HG03342 (cell line): ENCODE data around the gene ATP6V1G2.
"Not testable (repeated sequence)": the region's sequence is repeated elsewhere in the genome, so short reads cannot be mapped to it uniquely, and the experiment has no call there.

Experiments used
- ATAC-seq: cut with Tn5 transposase; IDR thresholded peaks from one replicate; pipeline ENCODE4 v1.9.1; 2021; ENCODE audit warnings: mild to moderate bottlenecking, moderate library complexity; ENCODE audit not compliant: unreplicated experiment

Gene ATP6V1G2

DNA sequence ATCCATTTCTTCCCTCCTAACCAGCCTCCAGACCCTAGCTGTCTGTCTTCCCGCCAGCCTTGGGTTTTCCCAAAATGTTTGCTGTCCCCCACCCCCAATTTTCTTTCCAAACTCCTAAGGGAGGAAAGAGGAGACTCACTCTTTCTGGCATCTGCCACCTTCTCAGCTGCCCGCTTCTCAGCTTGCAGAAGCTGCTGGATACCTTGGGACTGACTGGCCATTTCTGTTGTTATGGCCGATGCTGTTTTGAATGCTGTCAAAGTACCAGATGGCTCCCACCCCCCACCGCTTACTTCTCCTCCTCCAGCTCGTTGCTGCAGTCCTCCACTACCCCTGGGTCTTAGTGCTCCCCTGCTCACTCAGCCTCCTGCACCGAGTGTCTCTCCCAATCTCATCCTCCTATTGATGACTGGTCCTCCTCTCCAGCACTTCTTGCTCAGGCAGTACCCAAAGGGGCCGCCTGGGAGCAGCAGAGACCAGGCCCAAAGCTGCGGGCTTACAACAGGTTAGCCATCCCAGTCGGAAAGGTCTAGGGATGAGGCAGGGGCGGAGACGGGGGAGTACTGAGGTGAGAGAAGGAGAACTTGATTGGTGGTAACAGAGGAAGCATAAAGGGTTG is at the start of gene ATP6V1G2:
Gene ATP6V1G2 (minus strand): TSS at position 270 of the 619 bp plus-strand sequence. CDS start 49 bp downstream, at position 221.
- peak; percentile 47 for ATAC-seq

DNA sequence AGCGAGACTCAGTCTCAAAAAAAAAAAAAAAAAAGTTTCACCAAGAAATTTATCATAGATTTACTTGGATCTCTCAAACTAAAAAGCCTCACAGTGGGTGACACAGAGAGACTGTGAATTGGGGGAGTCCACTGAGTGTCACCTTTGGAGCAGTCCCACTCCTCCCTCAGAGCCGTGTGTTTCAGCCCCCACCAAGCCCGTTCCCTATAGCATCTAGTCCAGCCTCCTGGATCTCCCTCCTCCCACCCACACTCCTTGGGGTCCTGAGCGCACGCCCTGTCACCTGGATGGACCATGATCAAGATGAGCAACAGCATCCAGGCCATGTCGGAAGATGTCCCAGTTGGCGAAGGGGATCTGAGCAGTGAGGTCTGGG is 46.0 kb upstream of the ATP6V1G2 start:
- no peak for ATAC-seq

DNA sequence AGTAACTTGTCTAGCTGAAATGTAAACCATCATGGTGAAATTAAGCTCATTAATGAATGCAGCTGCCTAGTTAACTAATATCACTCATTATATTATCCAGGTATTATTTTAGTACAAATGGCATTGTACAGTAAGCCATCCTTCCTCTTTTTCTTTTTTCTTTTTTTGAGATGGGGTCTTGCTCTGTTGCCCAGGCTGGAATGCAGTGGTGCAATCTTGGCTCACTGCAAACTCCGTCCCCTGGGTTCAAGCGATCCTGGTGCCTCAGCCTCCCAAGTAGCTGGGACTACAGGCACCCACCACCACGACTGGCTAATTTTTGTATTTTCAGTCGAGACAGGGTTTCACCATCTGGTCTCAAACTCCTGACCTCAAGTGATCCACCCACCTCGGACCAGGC is 44.3 kb upstream of the ATP6V1G2 start:
- not testable (repeated sequence) for ATAC-seq

DNA sequence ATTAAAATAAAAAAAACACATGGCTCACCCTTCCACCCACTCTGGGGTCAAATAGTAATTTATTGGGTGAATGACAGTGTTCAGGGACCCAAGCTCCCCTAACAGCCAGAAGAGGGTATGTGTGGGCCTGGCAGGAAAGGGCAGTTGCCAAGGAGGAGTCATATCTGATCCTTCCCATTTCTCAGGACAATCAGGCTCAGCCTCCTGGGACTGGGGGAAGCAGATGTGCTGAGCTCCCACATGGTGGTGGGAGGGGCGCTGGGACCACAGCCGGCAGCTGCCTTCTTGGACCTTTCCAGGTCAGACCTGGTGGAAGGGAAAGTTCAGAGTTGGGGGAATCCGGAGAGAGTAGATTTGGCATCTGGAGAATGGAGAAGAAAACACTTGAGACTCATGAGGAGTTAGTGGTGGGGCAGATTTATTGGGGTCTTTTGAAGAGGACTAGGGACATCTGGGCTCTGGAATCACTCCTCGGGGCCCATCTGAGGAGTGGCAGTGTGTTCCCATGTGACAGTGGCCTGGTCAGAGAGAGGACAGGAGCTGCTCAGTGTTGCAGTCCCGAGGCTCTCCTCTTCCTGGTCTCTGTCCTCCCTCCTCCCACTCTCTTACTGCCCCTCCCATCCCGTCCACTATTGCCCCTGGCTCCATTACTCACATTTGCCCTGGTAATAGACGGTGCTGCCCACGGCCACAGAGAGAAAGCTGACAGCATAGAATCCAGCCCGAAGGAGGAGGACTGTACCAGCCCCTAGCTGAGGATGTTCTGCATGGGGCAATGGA is 42.7 kb upstream of the ATP6V1G2 start:
- no peak for ATAC-seq

DNA sequence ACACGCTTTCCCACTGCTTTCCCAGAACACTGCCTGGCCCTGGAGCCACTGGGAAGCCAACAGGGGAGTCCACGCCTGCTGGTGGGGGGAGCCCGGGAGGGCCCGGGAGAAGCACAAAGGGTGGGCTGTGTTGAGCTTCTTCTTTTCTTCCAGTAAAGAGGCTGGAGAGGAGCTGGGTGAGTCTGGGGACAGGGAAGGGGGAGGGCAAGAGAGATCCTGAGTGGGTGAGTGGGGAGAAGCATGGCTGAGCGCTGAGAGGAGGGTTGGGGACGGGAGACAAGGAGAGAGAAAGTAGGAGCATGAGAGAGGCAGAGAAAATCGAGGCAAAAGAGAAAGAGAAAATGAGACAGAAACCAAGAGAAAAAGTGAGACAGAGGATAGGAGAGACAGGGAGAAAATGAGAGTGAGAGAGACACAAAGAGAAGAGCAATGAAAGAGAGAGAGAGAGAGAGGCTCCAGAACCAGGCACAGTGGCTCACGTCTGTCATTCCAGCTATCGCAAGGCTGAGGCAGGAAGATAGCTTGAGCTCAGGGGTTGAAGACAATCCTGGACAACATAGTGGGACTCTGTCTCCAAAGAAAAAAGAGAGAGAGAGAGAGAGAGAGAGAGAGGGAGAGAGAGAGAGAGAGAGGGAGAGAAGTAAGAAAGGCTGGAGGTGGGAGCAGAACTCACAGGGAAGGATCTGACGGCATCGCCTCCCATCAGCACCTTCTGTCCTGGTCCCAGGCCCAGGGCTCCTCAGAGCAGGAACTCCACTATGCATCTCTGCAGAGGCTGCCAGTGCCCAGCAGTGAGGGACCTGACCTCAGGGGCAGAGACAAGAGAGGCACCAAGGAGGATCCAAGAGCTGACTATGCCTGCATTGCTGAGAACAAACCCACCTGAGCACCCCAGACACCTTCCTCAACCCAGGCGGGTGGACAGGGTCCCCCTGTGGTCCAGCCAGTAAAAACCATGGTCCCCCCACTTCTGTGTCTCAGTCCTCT is 41.7 kb upstream of the ATP6V1G2 start:
- no peak for ATAC-seq

DNA sequence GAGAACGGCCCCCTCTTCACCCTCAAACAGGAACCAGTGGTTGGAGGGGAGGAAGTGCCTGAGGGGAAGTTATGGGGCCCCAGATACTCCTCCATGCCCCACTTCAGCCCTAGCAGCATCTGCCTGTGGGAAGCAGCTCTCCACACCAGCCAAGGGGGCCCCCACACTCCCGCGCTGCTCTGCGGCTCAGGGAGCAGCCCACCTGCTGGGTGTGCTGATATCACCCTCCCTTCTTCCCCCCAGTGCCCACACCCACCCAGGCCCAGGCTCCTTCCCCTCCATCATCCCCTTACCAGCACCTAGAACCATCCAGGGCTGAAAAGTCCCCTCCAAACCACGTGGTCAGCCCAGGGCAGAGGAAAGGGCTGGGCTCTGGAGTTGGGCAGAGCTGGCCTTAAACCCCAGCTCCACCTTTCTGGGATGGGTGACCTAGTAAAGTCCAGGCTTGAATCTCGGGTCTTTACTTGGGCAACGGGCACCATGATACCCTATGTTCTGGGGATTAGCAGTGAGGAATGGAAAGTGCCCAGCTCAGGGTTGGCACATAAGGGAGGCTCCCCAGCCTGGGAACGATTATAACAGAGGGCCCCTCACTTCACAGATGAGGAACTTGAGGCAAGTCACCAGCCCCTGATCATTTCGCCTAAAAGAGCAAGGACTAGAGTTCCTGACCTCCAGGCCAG is 40.3 kb upstream of the ATP6V1G2 start:
- no peak for ATAC-seq

DNA sequence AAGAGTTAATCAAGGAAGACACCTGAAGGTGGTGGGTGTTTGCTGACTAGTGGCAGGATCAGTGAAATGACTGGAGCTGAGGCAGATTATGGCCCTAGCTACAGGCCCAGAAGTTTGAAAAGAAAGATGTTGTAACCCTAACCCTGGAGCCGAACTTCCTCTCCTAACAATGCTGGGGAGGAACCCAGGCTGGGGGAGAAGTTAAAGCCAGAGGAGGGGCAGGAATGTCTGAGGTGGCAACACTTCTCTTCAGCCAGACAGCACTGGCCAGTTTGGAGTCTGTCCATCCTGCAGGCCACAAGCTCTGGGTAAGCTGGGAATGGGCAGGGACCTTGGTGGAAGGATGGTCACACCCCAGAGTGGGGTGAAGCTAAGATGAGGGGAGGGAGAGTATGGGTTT is 39.6 kb upstream of the ATP6V1G2 start, which contains the start of gene LST1:
Gene LST1 (plus strand): TSS at position 270 of the 400 bp plus-strand sequence. CDS start 1,023 bp downstream, outside the sequence.
- ATAC-seq = no peak

DNA sequence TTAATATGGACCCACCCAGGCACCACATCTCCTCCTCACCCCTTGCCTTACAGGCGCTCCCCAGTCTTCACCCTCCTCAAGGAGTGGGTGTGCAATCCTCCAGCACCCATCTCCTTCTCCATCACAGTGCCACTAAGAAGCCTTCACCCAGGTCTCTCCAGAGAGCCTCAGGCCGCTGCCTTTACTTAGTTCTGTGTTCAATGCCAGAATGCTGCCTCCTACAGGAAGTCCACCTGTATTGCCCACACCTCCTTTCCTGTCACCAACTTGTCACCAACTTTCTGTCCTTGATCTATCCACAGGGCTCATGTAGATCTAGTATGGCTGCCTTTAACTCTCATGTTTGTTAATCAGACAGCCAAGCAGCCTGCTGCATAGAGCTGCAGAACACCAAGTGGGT is 39.1 kb upstream of the ATP6V1G2 start:
- no peak for ATAC-seq

DNA sequence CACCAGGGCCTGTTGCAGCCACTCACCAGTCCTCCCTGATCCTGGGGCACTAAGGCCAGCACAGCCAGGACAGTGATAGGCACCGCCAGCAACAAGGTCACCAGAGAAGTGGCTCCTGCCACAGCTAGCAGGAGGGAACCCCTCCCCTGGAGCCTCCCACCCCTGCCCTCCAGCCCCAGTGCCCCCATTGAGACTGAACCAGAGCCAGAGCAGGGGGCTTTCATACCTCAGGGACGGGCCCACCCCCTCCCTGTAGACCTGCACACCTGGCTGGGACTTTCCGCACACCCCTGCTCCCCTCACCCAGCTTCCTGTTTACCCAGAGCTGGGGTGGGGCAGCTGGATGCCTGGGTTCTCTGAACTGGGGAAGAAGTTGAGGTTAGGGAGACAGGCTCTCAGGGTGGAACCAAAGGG is 35.8 kb upstream of the ATP6V1G2 start, which contains the start of gene LTB:
Gene LTB (minus strand): TSS at position 195 of the 414 bp plus-strand sequence. CDS start 7 bp downstream, at position 188.
- no peak for ATAC-seq

DNA sequence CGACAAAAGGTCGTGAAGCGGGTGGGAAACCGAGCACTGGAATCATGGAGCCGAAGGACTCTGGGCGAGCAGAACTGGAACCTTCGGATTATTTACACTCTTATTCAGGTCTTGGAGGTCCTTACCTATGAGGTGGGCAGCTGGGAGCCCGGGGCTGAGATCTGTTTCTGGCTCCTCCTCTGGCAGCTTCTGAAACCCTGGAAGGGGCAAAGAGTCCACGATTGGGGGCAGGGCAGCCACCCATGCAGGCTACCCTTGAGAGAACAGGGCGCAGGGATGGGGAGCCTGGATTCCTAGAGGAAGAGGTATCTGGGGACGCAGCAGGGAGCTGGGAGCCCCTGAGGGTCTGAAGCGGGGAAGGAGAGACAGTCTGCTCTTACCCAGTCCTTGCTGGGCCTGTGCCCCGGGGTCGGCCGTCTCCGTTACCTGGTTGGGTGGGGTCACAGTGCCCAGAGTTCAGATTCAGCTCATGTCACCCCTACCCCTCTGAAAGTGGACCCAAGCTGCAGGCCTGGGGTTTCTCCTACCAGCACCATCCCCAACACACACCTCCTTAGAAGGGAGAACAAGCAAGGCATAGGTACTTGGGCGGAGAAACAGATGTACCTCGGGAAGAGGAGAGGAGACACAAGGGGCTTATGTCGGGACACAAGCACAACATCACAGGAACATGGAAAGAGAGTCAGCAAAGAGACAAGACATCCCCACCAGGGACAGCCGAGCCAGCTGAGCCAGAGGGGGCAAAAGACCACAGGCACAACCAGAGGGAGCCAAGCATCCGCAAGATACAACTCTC is 35.2 kb upstream of the ATP6V1G2 start:
- ATAC-seq = no peak

DNA sequence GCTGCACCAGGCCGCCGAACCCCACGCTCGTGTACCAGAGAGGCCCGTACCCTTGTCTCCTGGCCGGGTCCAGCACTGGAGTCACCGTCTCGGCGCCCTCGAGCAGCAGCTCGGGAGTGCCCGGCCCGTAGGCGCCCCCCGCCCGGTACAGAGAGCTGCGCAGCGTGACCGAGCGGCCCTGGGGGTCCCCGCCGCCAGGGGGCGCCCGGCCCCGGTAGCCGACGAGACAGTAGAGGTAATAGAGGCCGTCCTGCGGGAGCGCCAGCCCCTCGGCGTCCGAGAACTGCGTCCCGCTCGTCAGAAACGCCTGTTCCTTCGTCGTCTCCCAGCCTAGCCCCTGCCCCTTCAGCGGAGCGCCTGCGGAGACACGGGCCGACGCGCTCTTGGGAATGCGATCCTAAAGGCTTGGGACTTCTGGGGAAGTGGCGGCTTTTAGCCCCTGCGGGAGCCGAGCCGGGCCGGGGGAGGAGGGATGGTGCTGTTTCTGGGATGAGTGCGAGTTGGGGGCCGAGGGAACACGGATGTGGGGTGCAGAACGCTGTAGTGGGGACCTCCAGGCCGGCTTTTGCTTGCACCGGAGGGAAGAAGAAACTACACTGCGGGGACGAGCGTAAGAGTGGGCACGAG is 34.5 kb upstream of the ATP6V1G2 start:
- ATAC-seq = peak; percentile 56

DNA sequence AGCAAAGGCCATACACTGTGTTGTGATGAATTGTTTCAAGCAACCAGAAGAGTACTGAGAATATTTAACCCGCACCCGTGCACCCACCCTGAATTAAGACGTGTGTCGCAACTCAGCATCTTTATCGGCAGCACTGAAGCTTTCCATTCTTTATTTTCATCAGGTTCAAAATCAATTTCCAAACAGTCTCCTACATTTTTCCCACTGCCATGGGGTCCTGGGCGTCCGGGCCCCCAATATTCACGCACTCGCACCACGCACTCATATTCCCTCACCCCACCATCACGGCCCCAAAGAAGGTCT is 34.0 kb upstream of the ATP6V1G2 start:
- ATAC-seq = no peak

DNA sequence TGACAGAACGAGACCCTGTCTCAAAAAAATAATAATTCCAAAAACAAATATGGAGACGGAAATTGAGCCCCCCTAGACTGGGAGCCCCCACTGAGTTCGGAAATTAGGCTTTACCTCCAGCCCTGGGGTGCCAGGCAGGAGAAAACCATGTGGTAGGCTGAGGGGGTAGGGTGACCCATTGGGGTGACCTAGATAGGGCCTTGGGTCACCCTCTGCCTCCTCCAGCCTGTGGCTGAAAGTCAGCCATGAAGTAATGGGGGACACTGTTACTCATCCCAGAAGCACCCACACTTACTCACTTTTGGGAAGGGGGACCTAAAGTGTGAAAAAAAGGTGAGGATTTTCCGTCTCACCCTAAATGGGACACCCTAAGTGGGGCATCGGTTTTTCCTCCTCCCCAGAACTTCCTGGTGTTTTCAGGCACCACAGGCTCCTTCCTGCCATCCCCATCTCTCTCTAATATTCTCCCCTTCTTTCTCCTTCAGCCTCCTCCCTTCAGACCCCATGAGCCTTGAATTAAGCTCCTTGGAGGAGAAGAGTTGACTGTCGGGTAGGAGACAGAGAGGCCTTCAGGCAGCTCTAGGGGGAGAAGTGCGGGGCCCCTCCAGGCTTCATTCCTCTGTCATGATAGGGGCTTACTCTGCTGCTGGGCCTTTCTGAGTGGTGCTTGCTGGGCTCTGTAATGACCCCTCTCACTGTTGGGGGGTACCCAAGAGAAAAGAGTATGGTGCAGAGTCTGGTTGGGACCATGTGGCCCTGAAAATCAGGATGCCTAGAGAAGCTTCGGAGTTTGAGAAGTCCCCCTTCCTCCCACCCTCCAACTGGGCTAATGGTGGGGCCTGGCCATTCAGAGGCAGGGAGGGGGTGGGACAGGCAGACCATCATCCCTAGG is 33.4 kb upstream of the ATP6V1G2 start:
- no peak for ATAC-seq

DNA sequence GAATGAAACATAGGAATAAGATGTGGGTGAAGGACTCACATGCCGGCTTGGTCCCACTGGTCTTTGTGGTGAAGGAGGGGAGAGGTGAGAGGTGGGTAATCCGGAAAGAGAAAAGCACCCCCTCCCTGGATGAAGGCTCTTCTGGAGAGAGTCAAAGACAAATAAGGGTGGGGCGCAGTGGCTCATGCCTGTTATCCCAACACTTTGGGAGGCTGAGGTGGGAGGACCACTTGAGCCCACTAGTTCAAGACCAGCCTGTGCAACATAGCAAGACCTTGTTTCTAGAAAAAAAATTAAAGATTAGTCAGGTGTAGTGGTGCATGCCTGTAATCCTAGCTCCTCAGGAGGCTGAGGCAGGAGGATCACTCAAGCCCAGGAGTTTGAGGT is 32.7 kb upstream of the ATP6V1G2 start:
- no peak for ATAC-seq

DNA sequence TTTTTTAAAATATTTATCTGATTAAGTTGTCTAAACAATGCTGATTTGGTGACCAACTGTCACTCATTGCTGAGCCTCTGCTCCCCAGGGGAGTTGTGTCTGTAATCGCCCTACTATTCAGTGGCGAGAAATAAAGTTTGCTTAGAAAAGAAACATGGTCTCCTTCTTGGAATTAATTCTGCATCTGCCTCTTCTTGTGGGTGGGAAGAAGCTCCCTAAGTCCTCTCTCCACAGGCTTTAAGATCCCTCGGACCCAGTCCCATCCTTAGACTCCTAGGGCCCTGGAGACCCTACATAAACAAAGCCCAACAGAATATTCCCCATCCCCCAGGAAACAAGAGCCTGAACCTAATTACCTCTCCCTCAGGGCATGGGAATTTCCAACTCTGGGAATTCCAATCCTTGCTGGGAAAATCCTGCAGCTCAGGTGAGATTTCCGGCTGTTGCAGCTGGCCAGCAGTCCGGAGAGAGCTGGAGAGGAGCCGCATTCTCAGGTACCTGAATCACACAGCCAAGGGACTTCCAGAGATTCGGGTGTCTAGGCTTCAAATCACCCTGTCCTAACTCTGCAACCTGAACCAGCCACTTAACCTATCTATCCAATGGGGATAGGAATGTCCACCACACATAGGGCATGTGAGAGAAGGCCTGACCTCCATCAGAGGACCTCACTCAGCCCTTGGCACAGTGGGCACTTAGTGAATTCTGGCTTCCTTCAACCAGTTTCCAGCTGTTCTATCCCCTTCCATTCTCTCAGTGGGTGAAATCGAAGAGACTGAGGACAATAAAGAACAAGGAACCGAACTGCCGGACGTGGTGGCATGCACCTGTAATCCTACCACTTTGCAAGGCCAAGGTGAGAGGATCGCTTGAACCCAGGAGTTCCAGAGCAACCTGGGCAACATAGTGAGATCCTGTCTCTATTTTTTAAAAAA is 32.0 kb upstream of the ATP6V1G2 start:
- ATAC-seq = no peak

DNA sequence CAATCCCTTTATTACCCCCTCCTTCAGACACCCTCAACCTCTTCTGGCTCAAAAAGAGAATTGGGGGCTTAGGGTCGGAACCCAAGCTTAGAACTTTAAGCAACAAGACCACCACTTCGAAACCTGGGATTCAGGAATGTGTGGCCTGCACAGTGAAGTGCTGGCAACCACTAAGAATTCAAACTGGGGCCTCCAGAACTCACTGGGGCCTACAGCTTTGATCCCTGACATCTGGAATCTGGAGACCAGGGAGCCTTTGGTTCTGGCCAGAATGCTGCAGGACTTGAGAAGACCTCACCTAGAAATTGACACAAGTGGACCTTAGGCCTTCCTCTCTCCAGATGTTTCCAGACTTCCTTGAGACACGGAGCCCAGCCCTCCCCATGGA is 31.2 kb upstream of the ATP6V1G2 start:
- ATAC-seq = no peak

DNA sequence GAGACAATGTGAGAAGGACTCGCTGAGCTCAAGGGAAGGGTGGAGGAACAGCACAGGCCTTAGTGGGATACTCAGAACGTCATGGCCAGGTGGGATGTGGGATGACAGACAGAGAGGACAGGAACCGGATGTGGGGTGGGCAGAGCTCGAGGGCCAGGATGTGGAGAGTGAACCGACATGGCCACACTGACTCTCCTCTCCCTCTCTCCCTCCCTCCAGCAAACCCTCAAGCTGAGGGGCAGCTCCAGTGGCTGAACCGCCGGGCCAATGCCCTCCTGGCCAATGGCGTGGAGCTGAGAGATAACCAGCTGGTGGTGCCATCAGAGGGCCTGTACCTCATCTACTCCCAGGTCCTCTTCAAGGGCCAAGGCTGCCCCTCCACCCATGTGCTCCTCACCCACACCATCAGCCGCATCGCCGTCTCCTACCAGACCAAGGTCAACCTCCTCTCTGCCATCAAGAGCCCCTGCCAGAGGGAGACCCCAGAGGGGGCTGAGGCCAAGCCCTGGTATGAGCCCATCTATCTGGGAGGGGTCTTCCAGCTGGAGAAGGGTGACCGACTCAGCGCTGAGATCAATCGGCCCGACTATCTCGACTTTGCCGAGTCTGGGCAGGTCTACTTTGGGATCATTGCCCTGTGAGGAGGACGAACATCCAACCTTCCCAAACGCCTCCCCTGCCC is 30.6 kb upstream of the ATP6V1G2 start:
- ATAC-seq = no peak
